Ishikawa (cell line): ENCODE data around the gene IGF2BP3.

Experiments
- CEBPB ChIP-seq: IDR thresholded peaks from 2 replicates; pipeline ENCODE4 v1.6.1; 2012
- CREB1 ChIP-seq: IDR thresholded peaks from 2 replicates; pipeline ENCODE4 v1.6.1; 2012; ENCODE audit warnings: low read depth
- EGR1 ChIP-seq: IDR thresholded peaks from 2 replicates; pipeline ENCODE4 v1.6.1; 2012
- EP300 ChIP-seq: IDR thresholded peaks from 2 replicates; pipeline ENCODE4 v1.6.1; 2012; ENCODE audit warnings: borderline replicate concordance
- FOXM1 ChIP-seq: IDR thresholded peaks from 2 replicates; pipeline ENCODE4 v1.6.1; 2012; ENCODE audit warnings: low read depth, borderline replicate concordance
- MAX ChIP-seq: IDR thresholded peaks from 2 replicates; pipeline ENCODE4 v1.6.1; 2012
- NFIC ChIP-seq: IDR thresholded peaks from 2 replicates; pipeline ENCODE4 v1.6.1; 2012
- RAD21 ChIP-seq: IDR thresholded peaks from 2 replicates; pipeline ENCODE4 v1.6.1; 2012; ENCODE audit warnings: low read depth
- REST ChIP-seq: IDR thresholded peaks from 2 replicates; pipeline ENCODE4 v1.6.1; 2012; ENCODE audit warnings: low read depth, mild to moderate bottlenecking
- TAF1 ChIP-seq: IDR thresholded peaks from 2 replicates; pipeline ENCODE4 v1.6.1; 2012; ENCODE audit warnings: low read depth, mild to moderate bottlenecking
- TCF12 ChIP-seq: IDR thresholded peaks from 2 replicates; pipeline ENCODE4 v1.6.1; 2012; ENCODE audit warnings: low read depth
- TEAD4 ChIP-seq: IDR thresholded peaks from 2 replicates; pipeline ENCODE4 v1.6.1; 2012
- USF1 ChIP-seq: IDR thresholded peaks from 2 replicates; pipeline ENCODE4 v1.6.1; 2012
- YY1 ChIP-seq: IDR thresholded peaks from 2 replicates; pipeline ENCODE4 v1.6.1; 2012; ENCODE audit warnings: low read depth
- ZBTB7A ChIP-seq: IDR thresholded peaks from 2 replicates; pipeline ENCODE4 v1.6.1; 2012; ENCODE audit warnings: low read depth

IGF2BP3 gene

GRCh38 chr7:23298141-23298881, 172.0 kb downstream of the IGF2BP3 start:
- TF ChIP-seq TAF1, result no peak
- TF ChIP-seq CREB1, result peak; percentile 36; the same call in 1 of the 2 replicates
- TF ChIP-seq MAX, result peak; percentile 43; the same call in 1 of the 2 replicates
- peak; percentile 79 for TF ChIP-seq TCF12
- TF ChIP-seq NFIC, result peak; percentile 98
- no peak for TF ChIP-seq EGR1
- no peak for TF ChIP-seq RAD21
- peak; percentile 82; the same call in 1 of the 2 replicates for TF ChIP-seq EP300
- TF ChIP-seq USF1, result no peak
- TF ChIP-seq REST, result no peak
- no peak for TF ChIP-seq CEBPB
- TF ChIP-seq TEAD4, result peak; percentile 95
- TF ChIP-seq ZBTB7A, result no peak
- TF ChIP-seq YY1, result peak; percentile 48; the same call in 1 of the 2 replicates
- TF ChIP-seq FOXM1, result peak; percentile 72; the same call in 1 of the 2 replicates

GRCh38 chr7:23295401-23295697, 174.9 kb downstream of the IGF2BP3 start:
- no peak for TF ChIP-seq NFIC
- TF ChIP-seq RAD21, result no peak
- TF ChIP-seq MAX, result no peak
- TF ChIP-seq TEAD4, result no peak
- TF ChIP-seq FOXM1, result no peak
- no peak for TF ChIP-seq REST

- TF ChIP-seq NFIC (no peak), CEBPB (peak; percentile 97)
Measured at GRCh38 chr7:23294549-23295400, 175.5 kb downstream of the IGF2BP3 start.

- TF ChIP-seq CREB1 (no peak), TAF1 (no peak), RAD21 (no peak), EGR1 (no peak), USF1 (no peak), ZBTB7A (no peak), EP300 (no peak), NFIC (no peak), TCF12 (no peak), CEBPB (no peak)
Measured at GRCh38 chr7:23293500-23294073, 176.7 kb downstream of the IGF2BP3 start.

- no peak for TF ChIP-seq RAD21
- no peak for TF ChIP-seq REST
- no peak for TF ChIP-seq MAX
- no peak for TF ChIP-seq TEAD4
- TF ChIP-seq YY1, result no peak
- TF ChIP-seq TCF12, result no peak
- TF ChIP-seq USF1, result no peak
Measured at GRCh38 chr7:23292623-23293022, 177.7 kb downstream of the IGF2BP3 start.
